A673 (cell line): ENCODE results near the gene PAM16. TPM values are rescaled to one million over a fixed set of nuclear protein-coding genes. Genes with fewer than 3 reads are reported as not detected.
A peak's percentile ranks its signal among the peaks of the same experiment; 100 is the strongest.

Source experiments
- BruUV-seq: library from RNA; stranded (reverse); fragments of 400-500 nt; replicated peaks from 2 replicates; lab custom pipeline; 2021; lab: Mats Ljungman, UMichigan
- CTCF ChIA-PET: fragments of 300-600 bp; sonication (Branson Sonifier 250); formaldehyde crosslinking; loops from one replicate; lab custom pipeline; 2022; ENCODE audit warnings: antibody characterized with exemption; lab: Charles Lee
- POLR2A ChIA-PET: fragments of 300-600 bp; sonication (Branson Sonifier 250); formaldehyde crosslinking; loops from one replicate; lab custom pipeline; 2022; ENCODE audit warnings: antibody characterized with exemption; ENCODE audit not compliant: low non-redundant PET; lab: Charles Lee
- DNase-seq: peaks from one replicate; pipeline ENCODE4 v3.0.0-alpha.2; 2015; ENCODE audit warnings: low spot score
- H3K27ac ChIP-seq: fragments of 200-600 bp; sonication (generic); 2 replicates; pipeline ENCODE4 v1.5.1; 2016; ENCODE audit warnings: mixed run types, low read depth, mild to moderate bottlenecking, mixed read lengths, antibody characterized with exemption, low read length; ENCODE audit not compliant: poor library complexity, severe bottlenecking
- H3K27me3 ChIP-seq: fragments of 200-600 bp; sonication (generic); replicated peaks from 2 replicates; pipeline ENCODE4 v1.6.1; 2017; ENCODE audit warnings: mixed run types, low read depth, mild to moderate bottlenecking, mixed read lengths, antibody characterized with exemption, low read length; ENCODE audit not compliant: insufficient read depth, poor library complexity
- H3K36me3 ChIP-seq: fragments of 200-600 bp; sonication (generic); 2 replicates; pipeline ENCODE4 v1.6.1; 2016; ENCODE audit warnings: mixed run types, mild to moderate bottlenecking, mixed read lengths, antibody characterized with exemption, low read length; ENCODE audit not compliant: insufficient read depth, poor library complexity, severe bottlenecking
- H3K4me1 ChIP-seq: fragments of 200-600 bp; sonication (generic); 2 replicates; pipeline ENCODE4 v1.6.1; 2017; ENCODE audit warnings: mixed run types, mild to moderate bottlenecking, mixed read lengths, antibody characterized with exemption, low read length; ENCODE audit not compliant: insufficient read depth, poor library complexity, severe bottlenecking
- H3K4me3 ChIP-seq: fragments of 200-600 bp; sonication (generic); 2 replicates; pipeline ENCODE4 v1.5.1; 2016; ENCODE audit warnings: low read depth, mixed run types, mild to moderate bottlenecking, mixed read lengths, low read length; ENCODE audit not compliant: poor library complexity, severe bottlenecking
- H3K9me3 ChIP-seq: fragments of 200-600 bp; sonication (generic); 2 replicates; pipeline ENCODE4 v1.6.1; 2016; ENCODE audit warnings: mixed run types, low read depth, mild to moderate bottlenecking, mixed read lengths, antibody characterized with exemption, low read length; ENCODE audit not compliant: poor library complexity, severe bottlenecking
- CTCF ChIP-seq: fragments of 300-800, 200-600 bp; sonication (generic); conservative IDR thresholded peaks from 2 replicates; pipeline ENCODE4 v1.5.1; 2017; ENCODE audit warnings: low read depth, mild to moderate bottlenecking, antibody characterized with exemption, low read length, moderate library complexity, mixed read lengths
- EZH2 ChIP-seq: fragments of 200-600 bp; sonication (generic); IDR thresholded peaks from 2 replicates; pipeline ENCODE4 v1.6.1; 2017; ENCODE audit warnings: borderline replicate concordance, low read depth, mild to moderate bottlenecking, mixed read lengths, antibody characterized with exemption, low read length; ENCODE audit not compliant: poor library complexity, severe bottlenecking
- intact Hi-C: fragments of 100-400 bp; cut with micrococcal nuclease; formaldehyde crosslinking; loops from one replicate; pipeline ENCODE4 v1.10.0; 2022; ENCODE audit not compliant: unreplicated experiment
- total RNA-seq: library from RNA; stranded (reverse); gene quantifications from 2 replicates; pipeline ENCODE4 v1.2.3, GENCODE V29; 2021

PAM16 gene
- total RNA-seq, 1 experiment from 2014 or later, result 90.3 TPM

GRCh38 chr16:4358831-4359561 lies 7.9 kb upstream of the PAM16 start:
- ChIA-PET POLR2A (no interaction called here), CTCF (interaction anchor here (0.6 to 3.8 kb wide), 4 partner anchors 33 to 54 kb away, joined by 3 to 37 read pairs (median 4); no protein-coding TSS in a partner anchor)
- TF ChIP-seq CTCF (peak; percentile 94), EZH2 (no peak)
- Histone ChIP-seq H3K27ac (no peak overlapping the region), H3K4me3 (no peak overlapping the region), H3K9me3 (no peaks in the 10 kb centered on the region), H3K27me3 (no peaks in the 10 kb centered on the region), H3K36me3 (no peaks in the 10 kb centered on the region), H3K4me1 (no peaks in the 10 kb centered on the region)
- no TSS peak for BruUV-seq
- intact Hi-C loops, result loop anchor here (1.0 kb wide), 1 partner anchor 43 kb away; no protein-coding TSS in a partner anchor
- DNase-seq, result peak; percentile 61

GRCh38 chr16:4358236-4358635 lies 7.1 kb upstream of the PAM16 start:
- no TSS peak for BruUV-seq
- H3K27ac ChIP-seq, result no peak overlapping the region
- TF ChIP-seq EZH2 (no peak), CTCF (no peak)
- H3K9me3 ChIP-seq, result no peaks in the 10 kb centered on the region
- intact Hi-C loops, result no loop called here
- no peak for DNase-seq
- no peaks in the 10 kb centered on the region for H3K36me3 ChIP-seq
- H3K4me3 ChIP-seq, result no peak overlapping the region
- ChIA-PET CTCF (interaction anchor here (3.8 kb wide), 1 partner anchor 45 kb away, joined by 37 read pairs; no protein-coding TSS in a partner anchor), POLR2A (no interaction called here)
- H3K27me3 ChIP-seq, result no peaks in the 10 kb centered on the region
- no peaks in the 10 kb centered on the region for H3K4me1 ChIP-seq

- Histone ChIP-seq H3K27ac (no peak overlapping the region), H3K36me3 (no peaks in the 10 kb centered on the region), H3K9me3 (no peaks in the 10 kb centered on the region), H3K4me1 (no peaks in the 10 kb centered on the region), H3K27me3 (no peaks in the 10 kb centered on the region), H3K4me3 (no peak overlapping the region)
- intact Hi-C loops, result no loop called here
- DNase-seq, result no peak
- BruUV-seq, result no TSS peak
- POLR2A ChIA-PET, result no interaction called here
- no peak for TF ChIP-seq EZH2
- no peak for TF ChIP-seq CTCF
- CTCF ChIA-PET, result no interaction called here
These were observed 5.7 kb upstream of the PAM16 start for GRCh38 chr16:4356820-4357219.
